Bronchial epithelial cell (primary cell): ENCODE results near the gene SUGCT. TPM values are rescaled to one million over a fixed set of nuclear protein-coding genes. Genes with fewer than 3 reads are reported as not detected.

Experiments
- DNase-seq: peaks from one replicate; pipeline ENCODE4 v3.0.0-alpha.2; 2010; ENCODE audit warnings: low read depth
- FAIRE-seq: peaks from 2 replicates; lab custom pipeline; 2011; peaks lifted over from hg19 to GRCh38; lab: Jason Lieb, UNC
- H3K27me3 ChIP-seq: 2 replicates; pipeline ENCODE4 v1.5.1; 2011; ENCODE audit warnings: low read length; ENCODE audit not compliant: control insufficient read depth, insufficient read depth
- H3K36me3 ChIP-seq: 2 replicates; pipeline ENCODE4 v1.5.1; 2011; ENCODE audit warnings: low read length; ENCODE audit not compliant: control insufficient read depth, insufficient read depth
- H3K4me3 ChIP-seq: 2 replicates; pipeline ENCODE4 v1.5.1; 2011; ENCODE audit warnings: mild to moderate bottlenecking, low read depth, low read length, control low read depth
- total RNA-seq: library from RNA; depleted of rRNA; stranded (reverse); fragments of >200 nt; gene quantifications from 2 replicates; pipeline ENCODE4 v1.2.1, GENCODE V29; 2014
- TF ChIP-seq, protein P1 (sequence below): IDR thresholded peaks from 2 replicates; pipeline ENCODE4 v1.5.1; 2011; ENCODE audit warnings: mild to moderate bottlenecking, moderate library complexity, low read length, control low read depth, inconsistent platforms; ENCODE audit not compliant: insufficient read depth, severe bottlenecking

Gene SUGCT
- total RNA-seq, 1 donor from 2014 or later = 7.4 TPM

DNA sequence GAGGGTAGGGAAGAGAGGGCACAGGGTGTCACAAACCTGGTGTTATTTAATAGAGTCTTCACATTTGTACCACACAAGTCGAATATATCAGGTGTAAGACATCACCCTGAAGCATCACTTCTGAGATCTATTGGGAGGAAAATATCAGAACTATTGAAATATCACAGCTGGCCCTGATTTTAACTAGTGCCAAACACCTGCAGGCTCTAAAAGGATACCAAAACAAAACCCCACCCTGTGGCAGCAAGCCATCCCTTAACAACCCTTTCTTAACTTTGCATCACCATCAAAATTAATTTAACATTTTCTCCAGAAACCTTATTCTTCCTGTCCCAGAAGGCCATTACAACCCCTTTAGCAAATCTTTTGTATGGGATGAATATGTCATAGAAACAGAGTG, 365.4 kb downstream of the SUGCT start:
- FAIRE-seq = no peak
- Histone ChIP-seq H3K27me3 (no peaks in the 10 kb centered on the region), H3K4me3 (no peak overlapping the region), H3K36me3 (no peaks in the 10 kb centered on the region)
- TF ChIP-seq, protein P1, sequence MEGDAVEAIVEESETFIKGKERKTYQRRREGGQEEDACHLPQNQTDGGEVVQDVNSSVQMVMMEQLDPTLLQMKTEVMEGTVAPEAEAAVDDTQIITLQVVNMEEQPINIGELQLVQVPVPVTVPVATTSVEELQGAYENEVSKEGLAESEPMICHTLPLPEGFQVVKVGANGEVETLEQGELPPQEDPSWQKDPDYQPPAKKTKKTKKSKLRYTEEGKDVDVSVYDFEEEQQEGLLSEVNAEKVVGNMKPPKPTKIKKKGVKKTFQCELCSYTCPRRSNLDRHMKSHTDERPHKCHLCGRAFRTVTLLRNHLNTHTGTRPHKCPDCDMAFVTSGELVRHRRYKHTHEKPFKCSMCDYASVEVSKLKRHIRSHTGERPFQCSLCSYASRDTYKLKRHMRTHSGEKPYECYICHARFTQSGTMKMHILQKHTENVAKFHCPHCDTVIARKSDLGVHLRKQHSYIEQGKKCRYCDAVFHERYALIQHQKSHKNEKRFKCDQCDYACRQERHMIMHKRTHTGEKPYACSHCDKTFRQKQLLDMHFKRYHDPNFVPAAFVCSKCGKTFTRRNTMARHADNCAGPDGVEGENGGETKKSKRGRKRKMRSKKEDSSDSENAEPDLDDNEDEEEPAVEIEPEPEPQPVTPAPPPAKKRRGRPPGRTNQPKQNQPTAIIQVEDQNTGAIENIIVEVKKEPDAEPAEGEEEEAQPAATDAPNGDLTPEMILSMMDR = no peak
- no peak for DNase-seq

DNA sequence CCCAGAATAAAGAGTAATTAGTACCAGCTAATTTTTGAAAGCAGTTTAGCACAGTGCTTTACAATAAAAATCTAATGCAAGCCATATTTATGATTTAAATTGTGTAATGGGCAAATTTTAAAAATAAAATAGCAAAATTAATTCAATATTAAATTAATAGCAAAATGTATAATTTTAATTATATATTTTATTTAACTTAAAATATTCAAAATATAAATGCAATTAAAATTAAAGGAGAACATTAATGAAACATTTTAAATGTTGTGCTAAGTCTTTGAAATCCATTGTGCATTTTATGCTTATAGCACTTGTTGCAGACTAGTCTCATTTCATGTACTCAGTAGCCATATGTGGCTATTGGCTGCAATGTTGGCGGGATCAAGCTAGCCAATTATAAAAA, 367.6 kb downstream of the SUGCT start:
- TF ChIP-seq, protein P1 = no peak
- no peaks in the 10 kb centered on the region for H3K27me3 ChIP-seq
- FAIRE-seq = no peak
- H3K36me3 ChIP-seq = no peaks in the 10 kb centered on the region
- DNase-seq = no peak
- H3K4me3 ChIP-seq = no peak overlapping the region

DNA sequence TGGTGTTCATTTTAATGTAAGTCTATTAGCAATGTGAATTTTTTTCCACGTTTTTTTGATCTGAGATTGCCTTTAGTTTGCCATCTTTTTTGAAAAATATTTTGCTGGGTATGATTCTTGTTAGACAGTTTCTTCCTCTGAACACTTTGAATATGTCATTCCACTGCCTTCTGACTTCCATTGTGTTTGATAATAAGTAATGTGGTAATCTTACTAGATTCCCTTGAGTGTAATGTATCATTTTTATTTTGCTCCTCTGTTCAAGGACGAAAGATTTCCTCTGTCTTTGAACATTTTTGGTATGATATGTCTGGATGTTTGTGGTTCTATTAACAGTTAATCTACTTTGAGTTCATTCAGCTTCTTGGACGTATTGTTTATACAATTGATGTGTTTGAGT, 371.4 kb downstream of the SUGCT start:
- TF ChIP-seq, protein P1 = no peak
- DNase-seq (no peak), FAIRE-seq (no peak)
- no peak overlapping the region for H3K4me3 ChIP-seq
- no peaks in the 10 kb centered on the region for H3K36me3 ChIP-seq
- no peaks in the 10 kb centered on the region for H3K27me3 ChIP-seq

DNA sequence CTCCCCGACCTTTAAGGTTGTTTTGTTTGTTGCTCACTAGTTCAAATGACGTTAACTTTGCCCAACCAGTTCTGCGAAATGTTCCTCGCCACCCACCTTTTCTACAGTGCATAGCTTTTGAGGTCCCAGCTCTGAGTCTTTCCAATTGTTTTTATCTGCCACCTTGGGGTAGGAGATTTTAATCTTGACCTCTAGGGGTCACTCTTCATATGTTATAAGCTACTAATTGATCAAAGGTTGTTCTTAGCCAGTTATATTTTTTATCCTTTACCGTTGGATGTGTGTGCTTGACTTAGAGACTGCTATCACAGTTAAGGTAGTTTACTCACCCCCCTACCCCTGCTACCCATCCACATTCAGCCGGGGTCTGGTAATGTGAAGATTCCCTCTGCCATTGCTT, 372.4 kb downstream of the SUGCT start:
- DNase-seq (peak; percentile 24), FAIRE-seq (peak; percentile 50)
- Histone ChIP-seq H3K27me3 (no peaks in the 10 kb centered on the region), H3K4me3 (no peak overlapping the region), H3K36me3 (no peaks in the 10 kb centered on the region)
- TF ChIP-seq, protein P1 = peak; percentile 30

DNA sequence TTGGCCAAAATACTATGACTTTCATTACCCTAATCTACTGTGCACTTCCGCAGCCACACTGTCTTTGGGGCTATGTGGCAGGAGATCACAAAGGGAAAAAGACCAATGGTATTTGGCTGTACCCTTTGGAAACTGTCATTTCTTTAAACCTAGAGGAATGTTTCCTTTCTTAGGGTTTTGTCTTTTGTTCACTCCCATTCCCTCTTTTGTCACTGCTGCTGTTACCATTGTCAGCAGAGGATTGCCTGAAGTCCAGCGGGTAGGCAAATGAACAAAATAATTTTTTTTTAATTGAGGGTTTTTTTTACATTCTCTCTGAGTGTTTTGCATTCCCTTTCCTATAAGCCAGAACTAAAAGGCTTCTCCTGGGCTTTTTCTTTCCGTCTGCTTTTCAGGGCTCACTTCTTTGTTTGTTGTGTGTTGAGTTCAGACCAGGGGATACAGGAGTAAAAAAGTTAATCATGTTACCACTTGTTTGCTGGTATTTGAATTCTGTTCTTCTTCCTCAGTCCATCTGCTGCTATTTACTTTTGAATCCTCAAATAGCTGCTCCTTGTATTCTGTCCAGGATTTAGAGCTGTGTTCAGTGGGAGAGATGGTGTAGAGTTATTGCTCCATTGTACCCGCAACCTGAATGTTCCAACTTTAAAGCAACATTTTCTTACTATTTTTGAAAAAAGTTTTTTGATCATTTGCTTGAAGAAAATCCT, 374.6 kb downstream of the SUGCT start:
- Histone ChIP-seq H3K36me3 (no peaks in the 10 kb centered on the region), H3K27me3 (no peaks in the 10 kb centered on the region), H3K4me3 (no peak overlapping the region)
- no peak for FAIRE-seq
- DNase-seq = peak; percentile 5
- TF ChIP-seq, protein P1 = no peak

DNA sequence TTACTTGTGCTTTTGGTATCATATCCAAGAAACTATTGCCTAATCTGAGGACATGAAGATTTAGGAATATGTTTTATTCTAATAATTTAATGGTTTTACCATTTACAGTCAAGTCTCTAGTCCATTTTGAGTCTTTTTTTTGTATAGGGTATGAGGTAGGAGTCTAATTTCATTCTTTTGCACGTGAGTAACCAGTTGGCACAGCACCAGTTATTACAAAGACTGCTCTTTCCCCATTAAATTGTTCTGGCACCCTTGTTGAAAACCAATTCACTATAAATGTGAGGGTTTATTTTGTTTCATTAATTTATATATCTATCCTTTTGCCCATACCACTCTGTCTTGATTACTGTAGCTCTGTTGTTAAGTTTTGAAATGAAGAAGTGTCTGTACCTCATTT, 381.6 kb downstream of the SUGCT start:
- no peaks in the 10 kb centered on the region for H3K27me3 ChIP-seq
- no peak for DNase-seq
- no peak for FAIRE-seq
- TF ChIP-seq, protein P1 = no peak
- no peak overlapping the region for H3K4me3 ChIP-seq
- H3K36me3 ChIP-seq = no peaks in the 10 kb centered on the region
